GM23338 (cell line): ENCODE results near the gene GRIK2. TPM values are rescaled to one million over a fixed set of nuclear protein-coding genes. Genes with fewer than 3 reads are reported as not detected.

Source experiments
- ATAC-seq: fragments of 200-7000 bp; cut with Tn5 transposase; 3 replicates; pipeline ENCODE4 v1.9.1; 2020
- DNase-seq: peaks from one replicate; pipeline ENCODE4 v3.0.0-alpha.2; 2015; ENCODE audit warnings: low spot score
- H2AFZ ChIP-seq: fragments of 200-600 bp; sonication (generic); 2 replicates; pipeline ENCODE4 v1.8.0; 2016; ENCODE audit warnings: antibody characterized with exemption, mild to moderate bottlenecking, moderate library complexity
- H3F3A ChIP-seq: fragments of 200-600 bp; sonication (generic); replicated peaks from 2 replicates; pipeline ENCODE4 v1.8.0; 2017; ENCODE audit warnings: antibody characterized with exemption, mixed run types, low read depth
- H3K27ac ChIP-seq: fragments of 200-600 bp; sonication (generic); 2 replicates; pipeline ENCODE4 v1.6.1; 2016; ENCODE audit warnings: low read depth
- H3K27me3 ChIP-seq: fragments of 200-600 bp; sonication (generic); 2 replicates; pipeline ENCODE4 v1.8.0; 2016; ENCODE audit warnings: mild to moderate bottlenecking, mixed run types, moderate library complexity; ENCODE audit not compliant: insufficient read depth
- H3K36me3 ChIP-seq: fragments of 200-600 bp; sonication (generic); 2 replicates; pipeline ENCODE4 v1.8.0; 2016; ENCODE audit warnings: mild to moderate bottlenecking; ENCODE audit not compliant: insufficient read depth
- H3K4me1 ChIP-seq: fragments of 200-600 bp; sonication (generic); 2 replicates; pipeline ENCODE4 v1.8.0; 2016; ENCODE audit warnings: mild to moderate bottlenecking, moderate library complexity; ENCODE audit not compliant: insufficient read depth
- H3K4me2 ChIP-seq: fragments of 200-600 bp; sonication (generic); 2 replicates; pipeline ENCODE4 v1.7.1; 2017; ENCODE audit warnings: mixed run types
- H3K4me3 ChIP-seq: fragments of 200-600 bp; sonication (generic); 2 replicates; pipeline ENCODE4 v1.6.1; 2016; ENCODE audit warnings: mixed run types
- H3K79me2 ChIP-seq: fragments of 200-600 bp; sonication (generic); replicated peaks from 2 replicates; pipeline ENCODE4 v1.8.0; 2017; ENCODE audit warnings: mild to moderate bottlenecking; ENCODE audit not compliant: insufficient read depth
- H3K9me2 ChIP-seq: fragments of 200-600 bp; sonication (generic); 2 replicates; pipeline ENCODE4 v1.8.0; 2017; ENCODE audit not compliant: insufficient read depth
- H4K20me1 ChIP-seq: fragments of 200-600 bp; sonication (generic); replicated peaks from 2 replicates; pipeline ENCODE4 v1.8.0; 2017; ENCODE audit warnings: mild to moderate bottlenecking; ENCODE audit not compliant: insufficient read depth
- H3K27ac Mint-ChIP-seq: 2 replicates; pipeline ENCODE4 v1.8.0; 2020; ENCODE audit warnings: inconsistent platforms, mild to moderate bottlenecking, moderate library complexity, mixed read lengths
- H3K27me3 Mint-ChIP-seq: 3 replicates; pipeline ENCODE4 v1.8.0; 2022; ENCODE audit warnings: low read depth, mild to moderate bottlenecking, moderate library complexity, mixed read lengths, inconsistent platforms; ENCODE audit not compliant: insufficient read depth, poor library complexity
- H3K36me3 Mint-ChIP-seq: 3 replicates; pipeline ENCODE4 v1.8.0; 2021; ENCODE audit warnings: low read depth, mild to moderate bottlenecking, inconsistent platforms, moderate library complexity, mixed read lengths
- H3K4me1 Mint-ChIP-seq: 3 replicates; pipeline ENCODE4 v1.8.0; 2020; ENCODE audit warnings: mild to moderate bottlenecking, inconsistent platforms, mixed read lengths
- H3K4me3 Mint-ChIP-seq: 3 replicates; pipeline ENCODE4 v1.8.0; 2021; ENCODE audit warnings: moderate library complexity, mild to moderate bottlenecking, inconsistent platforms, mixed read lengths
- H3K9me3 Mint-ChIP-seq: 3 replicates; pipeline ENCODE4 v1.8.0; 2020; ENCODE audit warnings: moderate library complexity, mild to moderate bottlenecking, inconsistent platforms, mixed read lengths
- CREB1 ChIP-seq: fragments of 250-450 bp; sonication (Bioruptor Pico); IDR thresholded peaks from 2 replicates; pipeline ENCODE4 v1.5.0; 2020; ENCODE audit warnings: low read depth, mild to moderate bottlenecking, moderate library complexity
- CTCF ChIP-seq, 2 experiments: fragments of 200-600 bp in 1 of 2; sonication (generic) in 1 of 2; conservative IDR thresholded peaks; 2 replicates each; pipeline versions ENCODE4 v1.5.1 to v1.6.1; 2016 to 2017; ENCODE audit warnings: antibody characterized with exemption in 2 of 2, low read depth in 2 of 2, mild to moderate bottlenecking in 2 of 2, moderate library complexity in 1 of 2
- EZH2 ChIP-seq: fragments of 200-600 bp; sonication (generic); IDR thresholded peaks from one replicate; pipeline ENCODE4 v1.8.0; 2017; ENCODE audit warnings: antibody characterized with exemption, mild to moderate bottlenecking, low read depth; ENCODE audit not compliant: unreplicated experiment
- EZH2phosphoT487 ChIP-seq: fragments of 200-600 bp; sonication (generic); IDR thresholded peaks from one replicate; pipeline ENCODE4 v1.8.1; 2018; ENCODE audit warnings: antibody characterized with exemption; ENCODE audit not compliant: unreplicated experiment
- JUNB ChIP-seq: IDR thresholded peaks from one replicate; pipeline ENCODE4 v1.6.1; 2016; ENCODE audit warnings: antibody characterized with exemption; ENCODE audit not compliant: unreplicated experiment
- NANOG ChIP-seq: IDR thresholded peaks from 2 replicates; pipeline ENCODE4 v1.6.1; 2016; ENCODE audit warnings: antibody characterized with exemption, borderline replicate concordance
- POLR2AphosphoS5 ChIP-seq: IDR thresholded peaks from 2 replicates; pipeline ENCODE4 v1.6.1; 2016; ENCODE audit warnings: antibody characterized with exemption, low read depth
- STAT1 ChIP-seq: IDR thresholded peaks from one replicate; pipeline ENCODE4 v1.6.1; 2016; ENCODE audit warnings: antibody characterized with exemption; ENCODE audit not compliant: unreplicated experiment
- ZNF114 ChIP-seq: fragments of 250-450 bp; sonication (Bioruptor Pico); IDR thresholded peaks from 2 replicates; pipeline ENCODE4 v1.5.0; 2020; ENCODE audit warnings: mild to moderate bottlenecking, moderate library complexity
- ZNF331 ChIP-seq: fragments of 250-450 bp; sonication (Bioruptor Pico); IDR thresholded peaks from 2 replicates; pipeline ENCODE4 v1.5.0; 2020; ENCODE audit warnings: low read depth, mild to moderate bottlenecking, moderate library complexity
- polyA plus RNA-seq: library from polyadenylated mRNA; unstranded; fragments of >200 nt; fragmentation: Nextera tagmentation; extraction: Ambion mirVana; gene quantifications from 2 replicates; pipeline ENCODE4 v1.2.1, GENCODE V29; 2016
- total RNA-seq: library from RNA; depleted of rRNA; stranded (reverse); fragments of >200 nt; shearing (Covaris generic); gene quantifications from 2 replicates; pipeline ENCODE4 v1.2.3, GENCODE V29; 2014
- TF ChIP-seq, protein P1 (sequence below): IDR thresholded peaks from one replicate; pipeline ENCODE4 v1.6.1; 2018; ENCODE audit warnings: antibody characterized with exemption; ENCODE audit not compliant: unreplicated experiment
- TF ChIP-seq, protein P2 (sequence below): fragments of 250-450 bp; sonication (Bioruptor Pico); IDR thresholded peaks from 2 replicates; pipeline ENCODE4 v1.5.0; 2020; ENCODE audit warnings: mild to moderate bottlenecking, moderate library complexity
- TF ChIP-seq, protein P3 (sequence below): IDR thresholded peaks from 2 replicates; pipeline ENCODE4 v1.6.1; 2016; ENCODE audit warnings: antibody characterized with exemption

GRIK2 gene
- total and polyA plus RNA-seq, 2 experiments from 2014 or later: 0.73 to 3.0 TPM

DNA sequence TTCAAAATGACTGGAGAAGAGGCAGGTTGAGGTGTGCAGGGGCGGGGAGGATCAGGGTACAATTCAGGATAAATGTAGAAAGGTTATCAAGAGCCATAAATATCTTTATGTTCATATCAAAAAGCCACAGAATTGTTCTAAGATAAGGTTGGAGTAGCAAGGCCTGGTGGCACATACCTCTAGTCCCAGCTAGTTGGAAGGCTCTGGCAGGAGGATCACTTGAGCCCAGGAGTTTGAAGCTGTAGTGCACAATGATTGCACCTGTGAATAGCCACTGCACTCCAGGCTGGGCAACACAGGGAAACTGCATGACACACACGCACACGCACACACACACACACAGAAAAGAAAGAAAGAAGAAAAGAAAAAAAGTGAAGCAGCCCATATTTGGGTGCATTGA, 194.8 kb downstream of the GRIK2 start:
- H3K4me3 Mint-ChIP-seq: no peak overlapping the region
- H3K27me3 Mint-ChIP-seq: no peaks in the 10 kb centered on the region
- H3K4me1 ChIP-seq: no peaks in the 10 kb centered on the region
- H3K27ac ChIP-seq: no peak overlapping the region
- no peaks in the 10 kb centered on the region for H3K79me2 ChIP-seq
- H3K4me3 ChIP-seq: no peak overlapping the region
- no peak overlapping the region for H3K4me2 ChIP-seq
- no peak for DNase-seq
- H3K36me3 Mint-ChIP-seq: no peaks in the 10 kb centered on the region
- no peak for ATAC-seq
- no peaks in the 10 kb centered on the region for H3K4me1 Mint-ChIP-seq
- H3K9me2 ChIP-seq: no peaks in the 10 kb centered on the region
- H4K20me1 ChIP-seq: no peaks in the 10 kb centered on the region
- H3K27ac Mint-ChIP-seq: no peak overlapping the region
- H2AFZ ChIP-seq: no peak overlapping the region
- no peaks in the 10 kb centered on the region for H3K36me3 ChIP-seq
- no peaks in the 10 kb centered on the region for H3F3A ChIP-seq
- TF ChIP-seq ZNF331 (CRISPR knock-in tag) (no peak), NANOG (no peak), ZNF114 (CRISPR knock-in tag) (no peak), JUNB (no peak), EZH2phosphoT487 (no peak), POLR2AphosphoS5 (no peak), STAT1 (no peak), CTCF (conservative IDR thresholded peaks at IDR 0.05; ENCODE audit: low read depth in 2 of 2) (no peak), EZH2 (no peak), CREB1 (no peak)
- TF ChIP-seq, protein P1, sequence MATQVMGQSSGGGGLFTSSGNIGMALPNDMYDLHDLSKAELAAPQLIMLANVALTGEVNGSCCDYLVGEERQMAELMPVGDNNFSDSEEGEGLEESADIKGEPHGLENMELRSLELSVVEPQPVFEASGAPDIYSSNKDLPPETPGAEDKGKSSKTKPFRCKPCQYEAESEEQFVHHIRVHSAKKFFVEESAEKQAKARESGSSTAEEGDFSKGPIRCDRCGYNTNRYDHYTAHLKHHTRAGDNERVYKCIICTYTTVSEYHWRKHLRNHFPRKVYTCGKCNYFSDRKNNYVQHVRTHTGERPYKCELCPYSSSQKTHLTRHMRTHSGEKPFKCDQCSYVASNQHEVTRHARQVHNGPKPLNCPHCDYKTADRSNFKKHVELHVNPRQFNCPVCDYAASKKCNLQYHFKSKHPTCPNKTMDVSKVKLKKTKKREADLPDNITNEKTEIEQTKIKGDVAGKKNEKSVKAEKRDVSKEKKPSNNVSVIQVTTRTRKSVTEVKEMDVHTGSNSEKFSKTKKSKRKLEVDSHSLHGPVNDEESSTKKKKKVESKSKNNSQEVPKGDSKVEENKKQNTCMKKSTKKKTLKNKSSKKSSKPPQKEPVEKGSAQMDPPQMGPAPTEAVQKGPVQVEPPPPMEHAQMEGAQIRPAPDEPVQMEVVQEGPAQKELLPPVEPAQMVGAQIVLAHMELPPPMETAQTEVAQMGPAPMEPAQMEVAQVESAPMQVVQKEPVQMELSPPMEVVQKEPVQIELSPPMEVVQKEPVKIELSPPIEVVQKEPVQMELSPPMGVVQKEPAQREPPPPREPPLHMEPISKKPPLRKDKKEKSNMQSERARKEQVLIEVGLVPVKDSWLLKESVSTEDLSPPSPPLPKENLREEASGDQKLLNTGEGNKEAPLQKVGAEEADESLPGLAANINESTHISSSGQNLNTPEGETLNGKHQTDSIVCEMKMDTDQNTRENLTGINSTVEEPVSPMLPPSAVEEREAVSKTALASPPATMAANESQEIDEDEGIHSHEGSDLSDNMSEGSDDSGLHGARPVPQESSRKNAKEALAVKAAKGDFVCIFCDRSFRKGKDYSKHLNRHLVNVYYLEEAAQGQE: no peak
- TF ChIP-seq, protein P2, sequence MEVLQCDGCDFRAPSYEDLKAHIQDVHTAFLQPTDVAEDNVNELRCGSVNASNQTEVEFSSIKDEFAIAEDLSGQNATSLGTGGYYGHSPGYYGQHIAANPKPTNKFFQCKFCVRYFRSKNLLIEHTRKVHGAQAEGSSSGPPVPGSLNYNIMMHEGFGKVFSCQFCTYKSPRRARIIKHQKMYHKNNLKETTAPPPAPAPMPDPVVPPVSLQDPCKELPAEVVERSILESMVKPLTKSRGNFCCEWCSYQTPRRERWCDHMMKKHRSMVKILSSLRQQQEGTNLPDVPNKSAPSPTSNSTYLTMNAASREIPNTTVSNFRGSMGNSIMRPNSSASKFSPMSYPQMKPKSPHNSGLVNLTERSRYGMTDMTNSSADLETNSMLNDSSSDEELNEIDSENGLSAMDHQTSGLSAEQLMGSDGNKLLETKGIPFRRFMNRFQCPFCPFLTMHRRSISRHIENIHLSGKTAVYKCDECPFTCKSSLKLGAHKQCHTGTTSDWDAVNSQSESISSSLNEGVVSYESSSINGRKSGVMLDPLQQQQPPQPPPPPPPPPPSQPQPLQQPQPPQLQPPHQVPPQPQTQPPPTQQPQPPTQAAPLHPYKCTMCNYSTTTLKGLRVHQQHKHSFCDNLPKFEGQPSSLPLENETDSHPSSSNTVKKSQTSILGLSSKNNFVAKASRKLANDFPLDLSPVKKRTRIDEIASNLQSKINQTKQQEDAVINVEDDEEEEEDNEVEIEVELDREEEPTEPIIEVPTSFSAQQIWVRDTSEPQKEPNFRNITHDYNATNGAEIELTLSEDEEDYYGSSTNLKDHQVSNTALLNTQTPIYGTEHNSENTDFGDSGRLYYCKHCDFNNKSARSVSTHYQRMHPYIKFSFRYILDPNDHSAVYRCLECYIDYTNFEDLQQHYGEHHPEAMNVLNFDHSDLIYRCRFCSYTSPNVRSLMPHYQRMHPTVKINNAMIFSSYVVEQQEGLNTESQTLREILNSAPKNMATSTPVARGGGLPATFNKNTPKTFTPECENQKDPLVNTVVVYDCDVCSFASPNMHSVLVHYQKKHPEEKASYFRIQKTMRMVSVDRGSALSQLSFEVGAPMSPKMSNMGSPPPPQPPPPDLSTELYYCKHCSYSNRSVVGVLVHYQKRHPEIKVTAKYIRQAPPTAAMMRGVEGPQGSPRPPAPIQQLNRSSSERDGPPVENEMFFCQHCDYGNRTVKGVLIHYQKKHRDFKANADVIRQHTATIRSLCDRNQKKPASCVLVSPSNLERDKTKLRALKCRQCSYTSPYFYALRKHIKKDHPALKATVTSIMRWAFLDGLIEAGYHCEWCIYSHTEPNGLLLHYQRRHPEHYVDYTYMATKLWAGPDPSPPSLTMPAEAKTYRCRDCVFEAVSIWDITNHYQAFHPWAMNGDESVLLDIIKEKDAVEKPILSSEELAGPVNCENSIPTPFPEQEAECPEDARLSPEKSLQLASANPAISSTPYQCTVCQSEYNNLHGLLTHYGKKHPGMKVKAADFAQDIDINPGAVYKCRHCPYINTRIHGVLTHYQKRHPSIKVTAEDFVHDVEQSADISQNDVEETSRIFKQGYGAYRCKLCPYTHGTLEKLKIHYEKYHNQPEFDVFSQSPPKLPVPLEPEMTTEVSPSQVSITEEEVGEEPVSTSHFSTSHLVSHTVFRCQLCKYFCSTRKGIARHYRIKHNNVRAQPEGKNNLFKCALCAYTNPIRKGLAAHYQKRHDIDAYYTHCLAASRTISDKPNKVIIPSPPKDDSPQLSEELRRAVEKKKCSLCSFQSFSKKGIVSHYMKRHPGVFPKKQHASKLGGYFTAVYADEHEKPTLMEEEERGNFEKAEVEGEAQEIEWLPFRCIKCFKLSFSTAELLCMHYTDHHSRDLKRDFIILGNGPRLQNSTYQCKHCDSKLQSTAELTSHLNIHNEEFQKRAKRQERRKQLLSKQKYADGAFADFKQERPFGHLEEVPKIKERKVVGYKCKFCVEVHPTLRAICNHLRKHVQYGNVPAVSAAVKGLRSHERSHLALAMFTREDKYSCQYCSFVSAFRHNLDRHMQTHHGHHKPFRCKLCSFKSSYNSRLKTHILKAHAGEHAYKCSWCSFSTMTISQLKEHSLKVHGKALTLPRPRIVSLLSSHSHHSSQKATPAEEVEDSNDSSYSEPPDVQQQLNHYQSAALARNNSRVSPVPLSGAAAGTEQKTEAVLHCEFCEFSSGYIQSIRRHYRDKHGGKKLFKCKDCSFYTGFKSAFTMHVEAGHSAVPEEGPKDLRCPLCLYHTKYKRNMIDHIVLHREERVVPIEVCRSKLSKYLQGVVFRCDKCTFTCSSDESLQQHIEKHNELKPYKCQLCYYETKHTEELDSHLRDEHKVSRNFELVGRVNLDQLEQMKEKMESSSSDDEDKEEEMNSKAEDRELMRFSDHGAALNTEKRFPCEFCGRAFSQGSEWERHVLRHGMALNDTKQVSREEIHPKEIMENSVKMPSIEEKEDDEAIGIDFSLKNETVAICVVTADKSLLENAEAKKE (CRISPR knock-in tag): no peak
- TF ChIP-seq, protein P3, sequence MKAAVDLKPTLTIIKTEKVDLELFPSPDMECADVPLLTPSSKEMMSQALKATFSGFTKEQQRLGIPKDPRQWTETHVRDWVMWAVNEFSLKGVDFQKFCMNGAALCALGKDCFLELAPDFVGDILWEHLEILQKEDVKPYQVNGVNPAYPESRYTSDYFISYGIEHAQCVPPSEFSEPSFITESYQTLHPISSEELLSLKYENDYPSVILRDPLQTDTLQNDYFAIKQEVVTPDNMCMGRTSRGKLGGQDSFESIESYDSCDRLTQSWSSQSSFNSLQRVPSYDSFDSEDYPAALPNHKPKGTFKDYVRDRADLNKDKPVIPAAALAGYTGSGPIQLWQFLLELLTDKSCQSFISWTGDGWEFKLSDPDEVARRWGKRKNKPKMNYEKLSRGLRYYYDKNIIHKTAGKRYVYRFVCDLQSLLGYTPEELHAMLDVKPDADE: no peak
- no peaks in the 10 kb centered on the region for H3K27me3 ChIP-seq
- H3K9me3 Mint-ChIP-seq: no peaks in the 10 kb centered on the region
